OCI-LY7 (cell line): Measurements from ENCODE around the gene COPS9.

ENCODE experiments used
- EZH2phosphoT487 ChIP-seq: fragments of 200-600 bp; sonication (generic); IDR thresholded peaks from 2 replicates; pipeline ENCODE4 v1.6.1; 2018; ENCODE audit warnings: low read depth, borderline replicate concordance, mild to moderate bottlenecking, mixed run types, antibody characterized with exemption, low read length, moderate library complexity, mixed read lengths
- TF ChIP-seq, protein P1 (sequence below): fragments of 200-600 bp; sonication (generic); conservative IDR thresholded peaks from 2 replicates; pipeline ENCODE4 v1.5.1; 2014; ENCODE audit warnings: mild to moderate bottlenecking, antibody characterized with exemption, low read length, moderate library complexity, mixed read lengths

DNA sequence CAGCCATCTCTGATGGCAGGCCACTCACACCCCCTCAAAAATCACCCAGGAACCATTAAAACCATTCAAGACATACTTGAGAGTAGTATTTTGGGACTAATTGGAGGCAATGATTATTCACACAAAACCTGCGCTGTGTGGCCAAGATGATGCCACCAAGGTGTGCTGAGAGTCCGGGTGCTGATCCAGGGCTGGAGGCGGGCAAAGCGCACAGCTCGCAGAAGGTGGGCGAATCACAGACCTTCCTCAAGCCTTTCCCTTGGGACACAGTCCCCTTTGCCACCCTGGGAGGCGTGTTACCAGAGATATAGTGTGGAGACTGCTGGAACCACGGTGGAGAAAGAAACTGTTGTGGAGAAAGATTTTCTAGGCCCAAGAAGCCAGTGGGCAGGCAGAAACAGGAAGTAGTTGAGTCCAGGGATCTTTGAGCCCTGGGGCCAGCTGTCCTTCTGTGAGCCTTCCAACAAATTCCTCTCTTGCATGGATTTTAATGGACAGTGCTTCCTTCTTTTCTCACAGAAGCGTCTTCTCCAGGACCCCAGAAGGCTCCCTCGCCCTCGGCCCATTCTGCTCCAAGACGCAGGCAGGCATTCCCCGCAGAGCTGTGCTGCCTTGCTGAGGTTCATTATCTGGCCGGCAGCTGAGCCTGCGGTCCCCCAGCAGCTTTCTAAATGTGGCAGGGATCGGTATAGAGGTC, 8.0 kb downstream of the COPS9 start:
- TF ChIP-seq EZH2phosphoT487, result no peak
- TF ChIP-seq, protein P1, sequence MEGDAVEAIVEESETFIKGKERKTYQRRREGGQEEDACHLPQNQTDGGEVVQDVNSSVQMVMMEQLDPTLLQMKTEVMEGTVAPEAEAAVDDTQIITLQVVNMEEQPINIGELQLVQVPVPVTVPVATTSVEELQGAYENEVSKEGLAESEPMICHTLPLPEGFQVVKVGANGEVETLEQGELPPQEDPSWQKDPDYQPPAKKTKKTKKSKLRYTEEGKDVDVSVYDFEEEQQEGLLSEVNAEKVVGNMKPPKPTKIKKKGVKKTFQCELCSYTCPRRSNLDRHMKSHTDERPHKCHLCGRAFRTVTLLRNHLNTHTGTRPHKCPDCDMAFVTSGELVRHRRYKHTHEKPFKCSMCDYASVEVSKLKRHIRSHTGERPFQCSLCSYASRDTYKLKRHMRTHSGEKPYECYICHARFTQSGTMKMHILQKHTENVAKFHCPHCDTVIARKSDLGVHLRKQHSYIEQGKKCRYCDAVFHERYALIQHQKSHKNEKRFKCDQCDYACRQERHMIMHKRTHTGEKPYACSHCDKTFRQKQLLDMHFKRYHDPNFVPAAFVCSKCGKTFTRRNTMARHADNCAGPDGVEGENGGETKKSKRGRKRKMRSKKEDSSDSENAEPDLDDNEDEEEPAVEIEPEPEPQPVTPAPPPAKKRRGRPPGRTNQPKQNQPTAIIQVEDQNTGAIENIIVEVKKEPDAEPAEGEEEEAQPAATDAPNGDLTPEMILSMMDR, result no peak
